ENCODE measurements around the gene PNKD.

The PNKD gene

DNA sequence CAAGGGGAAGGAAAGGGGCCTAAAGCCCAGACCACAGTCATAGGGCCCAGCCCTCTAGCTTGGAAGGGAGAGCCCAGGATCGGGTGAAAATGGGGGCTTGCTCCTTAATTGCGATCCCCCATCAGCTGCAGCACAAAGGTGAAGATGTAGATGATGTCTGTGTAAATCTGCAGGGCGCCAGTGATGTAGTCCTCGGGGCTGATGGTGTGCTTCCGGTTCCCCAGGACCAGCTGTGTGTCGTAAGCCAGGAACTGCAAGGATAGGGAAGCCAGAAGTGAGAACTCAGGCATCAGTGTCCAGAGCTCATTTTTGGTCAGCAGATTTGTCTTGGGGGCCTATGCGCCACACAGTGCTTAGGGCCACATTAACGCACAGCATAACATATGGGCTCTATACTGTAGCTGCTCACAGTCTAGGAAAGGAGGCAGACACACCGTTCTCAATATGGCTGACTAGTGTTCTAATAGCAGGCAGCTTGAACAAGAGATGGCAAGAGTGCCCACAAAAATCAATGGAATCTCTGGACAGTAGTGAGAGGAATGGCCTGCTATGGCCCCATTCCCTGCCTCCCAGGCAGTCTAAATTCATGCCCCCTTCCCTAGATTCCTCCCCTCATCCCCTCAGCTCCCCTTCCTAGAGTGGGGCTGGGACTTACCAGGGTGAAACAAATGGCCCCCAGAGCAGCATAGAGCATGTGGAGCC is 5.2 kb downstream of the PNKD start:
- DNase-seq (ENCODE audit: low read depth in 1 of 2, low spot score in 1 of 2) = no peak
- Histone ChIP-seq H3K27ac (replicated peaks) (no peak overlapping the region; the same call in 1 of the 2 replicates), H3K4me3 (replicated peaks; ENCODE audit: insufficient read depth, low read length) (no peak overlapping the region), H3K27me3 (ENCODE audit: insufficient read depth, poor library complexity, severe bottlenecking) (no peaks in the 10 kb centered on the region)
- TF ChIP-seq GABPA (IDR thresholded peaks at IDR 0.05; ENCODE audit: low read depth) = no peak
- TF ChIP-seq, protein P1, sequence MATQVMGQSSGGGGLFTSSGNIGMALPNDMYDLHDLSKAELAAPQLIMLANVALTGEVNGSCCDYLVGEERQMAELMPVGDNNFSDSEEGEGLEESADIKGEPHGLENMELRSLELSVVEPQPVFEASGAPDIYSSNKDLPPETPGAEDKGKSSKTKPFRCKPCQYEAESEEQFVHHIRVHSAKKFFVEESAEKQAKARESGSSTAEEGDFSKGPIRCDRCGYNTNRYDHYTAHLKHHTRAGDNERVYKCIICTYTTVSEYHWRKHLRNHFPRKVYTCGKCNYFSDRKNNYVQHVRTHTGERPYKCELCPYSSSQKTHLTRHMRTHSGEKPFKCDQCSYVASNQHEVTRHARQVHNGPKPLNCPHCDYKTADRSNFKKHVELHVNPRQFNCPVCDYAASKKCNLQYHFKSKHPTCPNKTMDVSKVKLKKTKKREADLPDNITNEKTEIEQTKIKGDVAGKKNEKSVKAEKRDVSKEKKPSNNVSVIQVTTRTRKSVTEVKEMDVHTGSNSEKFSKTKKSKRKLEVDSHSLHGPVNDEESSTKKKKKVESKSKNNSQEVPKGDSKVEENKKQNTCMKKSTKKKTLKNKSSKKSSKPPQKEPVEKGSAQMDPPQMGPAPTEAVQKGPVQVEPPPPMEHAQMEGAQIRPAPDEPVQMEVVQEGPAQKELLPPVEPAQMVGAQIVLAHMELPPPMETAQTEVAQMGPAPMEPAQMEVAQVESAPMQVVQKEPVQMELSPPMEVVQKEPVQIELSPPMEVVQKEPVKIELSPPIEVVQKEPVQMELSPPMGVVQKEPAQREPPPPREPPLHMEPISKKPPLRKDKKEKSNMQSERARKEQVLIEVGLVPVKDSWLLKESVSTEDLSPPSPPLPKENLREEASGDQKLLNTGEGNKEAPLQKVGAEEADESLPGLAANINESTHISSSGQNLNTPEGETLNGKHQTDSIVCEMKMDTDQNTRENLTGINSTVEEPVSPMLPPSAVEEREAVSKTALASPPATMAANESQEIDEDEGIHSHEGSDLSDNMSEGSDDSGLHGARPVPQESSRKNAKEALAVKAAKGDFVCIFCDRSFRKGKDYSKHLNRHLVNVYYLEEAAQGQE (IDR thresholded peaks at IDR 0.05; ENCODE audit: insufficient replicate concordance, low read depth) = no peak
- TF ChIP-seq SPI1 (IDR thresholded peaks at IDR 0.05; ENCODE audit: borderline replicate concordance, low read depth) = no peak
- TF ChIP-seq POLR2AphosphoS5 (IDR thresholded peaks at IDR 0.05; ENCODE audit: low read depth) = no peak
- TF ChIP-seq, protein P2, sequence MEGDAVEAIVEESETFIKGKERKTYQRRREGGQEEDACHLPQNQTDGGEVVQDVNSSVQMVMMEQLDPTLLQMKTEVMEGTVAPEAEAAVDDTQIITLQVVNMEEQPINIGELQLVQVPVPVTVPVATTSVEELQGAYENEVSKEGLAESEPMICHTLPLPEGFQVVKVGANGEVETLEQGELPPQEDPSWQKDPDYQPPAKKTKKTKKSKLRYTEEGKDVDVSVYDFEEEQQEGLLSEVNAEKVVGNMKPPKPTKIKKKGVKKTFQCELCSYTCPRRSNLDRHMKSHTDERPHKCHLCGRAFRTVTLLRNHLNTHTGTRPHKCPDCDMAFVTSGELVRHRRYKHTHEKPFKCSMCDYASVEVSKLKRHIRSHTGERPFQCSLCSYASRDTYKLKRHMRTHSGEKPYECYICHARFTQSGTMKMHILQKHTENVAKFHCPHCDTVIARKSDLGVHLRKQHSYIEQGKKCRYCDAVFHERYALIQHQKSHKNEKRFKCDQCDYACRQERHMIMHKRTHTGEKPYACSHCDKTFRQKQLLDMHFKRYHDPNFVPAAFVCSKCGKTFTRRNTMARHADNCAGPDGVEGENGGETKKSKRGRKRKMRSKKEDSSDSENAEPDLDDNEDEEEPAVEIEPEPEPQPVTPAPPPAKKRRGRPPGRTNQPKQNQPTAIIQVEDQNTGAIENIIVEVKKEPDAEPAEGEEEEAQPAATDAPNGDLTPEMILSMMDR (IDR thresholded peaks at IDR 0.05; ENCODE audit: insufficient read depth, low read length) = no peak

DNA sequence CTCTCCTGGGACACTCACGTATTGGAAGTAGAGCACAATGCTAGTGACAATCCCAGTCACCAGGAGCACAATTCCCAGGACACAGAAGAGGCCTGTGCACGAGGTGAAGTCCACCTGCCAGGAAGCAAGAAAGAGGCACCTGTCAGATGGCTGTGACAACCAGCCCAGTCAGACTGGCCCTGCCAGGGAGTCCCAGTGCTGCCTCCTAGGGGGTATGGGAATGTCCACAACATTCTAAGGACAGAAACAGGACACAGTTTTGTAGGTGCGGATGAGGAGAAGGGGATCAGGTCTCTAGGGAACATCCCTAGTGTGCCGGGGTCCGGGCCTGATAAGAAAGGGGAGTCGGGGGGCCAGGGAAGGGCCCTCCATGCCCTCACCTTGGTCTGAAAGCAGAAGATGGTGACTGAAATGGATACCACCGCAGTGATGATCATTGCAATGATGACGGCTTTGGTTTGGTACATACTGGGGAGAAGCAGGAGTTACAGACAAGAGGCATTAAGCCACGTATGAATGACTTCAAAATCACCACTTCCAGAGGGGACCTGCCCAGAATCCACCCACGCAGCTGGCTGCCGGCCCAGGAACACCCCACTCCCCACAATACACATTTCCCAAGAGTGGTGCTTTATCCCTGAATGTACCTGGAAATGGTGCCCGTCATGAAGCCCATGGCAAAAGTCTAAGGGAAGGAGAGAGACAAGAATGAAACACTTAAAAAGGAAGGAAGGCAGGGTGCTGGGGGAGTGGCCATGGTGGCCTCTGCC is 6.9 kb downstream of the PNKD start:
- TF ChIP-seq, protein P2 (IDR thresholded peaks at IDR 0.05; ENCODE audit: insufficient read depth, low read length) = no peak
- Histone ChIP-seq H3K27me3 (ENCODE audit: insufficient read depth, poor library complexity, severe bottlenecking) (no peaks in the 10 kb centered on the region), H3K27ac (replicated peaks) (no peak overlapping the region), H3K4me3 (replicated peaks; ENCODE audit: insufficient read depth, low read length) (no peak overlapping the region)
- no peak for DNase-seq (ENCODE audit: low read depth in 1 of 2, low spot score in 1 of 2)

DNA sequence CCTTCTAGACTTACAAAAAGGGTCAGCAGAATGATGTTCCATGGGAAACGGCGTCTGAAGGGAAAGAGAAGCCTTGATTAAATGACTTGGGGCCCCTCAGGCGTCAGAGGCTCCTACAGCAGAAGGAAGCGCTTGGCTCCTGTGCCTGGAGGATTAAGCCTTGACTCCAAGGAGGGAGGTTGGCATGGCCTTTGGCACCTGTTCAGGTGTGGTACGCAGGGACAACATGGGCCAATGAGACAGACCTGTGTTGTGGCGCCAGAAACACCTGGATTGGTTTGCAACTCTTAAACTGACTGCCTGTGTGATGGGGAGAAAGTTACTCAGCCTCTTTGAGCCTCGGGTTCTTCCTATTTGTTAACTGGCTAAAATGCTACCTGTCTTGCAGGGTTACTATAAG is 7.6 kb downstream of the PNKD start:
- DNase-seq (ENCODE audit: low read depth in 1 of 2, low spot score in 1 of 2) = no peak
- no peak overlapping the region for H3K27ac ChIP-seq (replicated peaks)
- no peak overlapping the region for H3K4me3 ChIP-seq (replicated peaks; ENCODE audit: insufficient read depth, low read length)
- TF ChIP-seq POLR2AphosphoS5 (IDR thresholded peaks at IDR 0.05; ENCODE audit: low read depth) = no peak
- TF ChIP-seq, protein P1 (IDR thresholded peaks at IDR 0.05; ENCODE audit: insufficient replicate concordance, low read depth) = no peak
- TF ChIP-seq GABPA (IDR thresholded peaks at IDR 0.05; ENCODE audit: low read depth) = no peak
- no peak for TF ChIP-seq SPI1 (IDR thresholded peaks at IDR 0.05; ENCODE audit: borderline replicate concordance, low read depth)
- TF ChIP-seq, protein P2 (IDR thresholded peaks at IDR 0.05; ENCODE audit: insufficient read depth, low read length) = no peak
- no peaks in the 10 kb centered on the region for H3K27me3 ChIP-seq (ENCODE audit: insufficient read depth, poor library complexity, severe bottlenecking)
